Measurements from ENCODE around the gene RAB40C.

The RAB40C gene

DNA sequence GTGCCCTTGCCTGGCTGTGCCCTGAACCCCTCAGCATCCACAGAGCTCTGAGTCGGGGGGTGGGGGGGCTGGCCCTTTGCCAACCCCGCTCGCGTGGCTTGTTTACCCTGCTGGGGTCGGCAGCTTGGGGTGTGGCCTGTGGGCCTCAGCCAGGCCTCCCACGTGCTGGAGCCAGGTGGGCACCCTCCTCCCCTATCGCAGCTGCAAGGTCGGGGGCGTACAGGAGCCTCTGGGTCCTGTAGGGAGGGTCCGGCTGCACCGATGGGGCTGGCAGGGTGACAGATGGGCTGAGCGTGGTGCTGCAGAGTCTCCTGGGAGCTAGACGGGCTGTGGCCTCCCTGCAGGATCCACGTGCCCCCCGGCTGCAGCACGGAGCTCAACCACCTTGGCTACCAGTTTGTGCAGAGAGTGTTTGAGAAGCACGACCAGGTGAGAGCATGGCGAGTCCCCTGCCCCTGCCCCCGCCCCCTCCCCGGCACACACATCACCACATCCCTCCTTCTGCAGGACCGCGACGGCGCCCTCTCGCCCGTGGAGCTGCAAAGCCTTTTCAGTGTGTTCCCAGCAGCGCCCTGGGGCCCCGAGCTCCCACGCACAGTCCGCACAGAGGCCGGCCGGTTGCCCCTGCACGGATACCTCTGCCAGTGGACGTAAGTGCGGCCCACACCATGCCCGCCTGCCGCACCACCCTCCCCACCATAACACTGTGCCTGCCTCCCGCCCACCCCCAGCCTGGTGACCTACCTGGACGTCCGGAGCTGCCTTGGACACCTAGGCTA lies 81.7 kb downstream of the RAB40C start:
- DNase-seq: no peak

DNA sequence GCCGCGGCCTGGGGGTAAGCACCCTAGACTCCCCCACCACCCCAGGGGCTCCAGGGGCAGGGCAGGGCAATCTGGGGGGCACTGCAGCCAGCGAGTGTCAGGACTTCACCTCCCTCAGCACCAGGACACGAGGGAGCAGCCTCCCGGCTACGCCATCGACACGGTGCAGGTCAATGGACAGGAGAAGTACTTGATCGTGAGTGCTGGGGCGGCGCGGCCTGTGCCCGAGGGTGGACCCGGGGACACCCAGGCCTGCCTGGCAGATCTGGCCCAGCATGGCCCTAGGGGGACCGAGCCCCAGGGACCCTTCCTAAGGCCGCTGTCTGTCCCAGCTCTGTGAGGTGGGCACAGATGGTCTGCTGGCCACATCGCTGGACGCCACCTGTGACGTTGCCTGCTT lies 82.5 kb downstream of the RAB40C start:
- DNase-seq: no peak

DNA sequence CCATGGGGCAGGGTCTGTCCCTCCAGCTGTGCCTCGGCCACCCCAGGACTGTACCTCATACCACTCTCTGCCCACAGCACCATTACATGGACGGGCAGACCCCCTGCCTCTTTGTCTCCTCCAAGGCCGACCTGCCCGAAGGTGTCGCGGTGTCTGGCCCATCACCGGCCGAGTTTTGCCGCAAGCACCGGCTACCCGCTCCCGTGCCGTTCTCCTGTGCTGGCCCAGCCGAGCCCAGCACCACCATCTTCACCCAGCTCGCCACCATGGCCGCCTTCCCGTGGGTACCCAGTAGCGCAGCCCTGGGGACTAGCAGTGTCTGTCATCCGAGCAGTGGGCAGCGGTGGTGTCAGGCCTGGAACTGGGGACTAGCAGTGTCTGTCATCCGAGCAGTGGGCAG lies 83.0 kb downstream of the RAB40C start:
- no peak for DNase-seq

DNA sequence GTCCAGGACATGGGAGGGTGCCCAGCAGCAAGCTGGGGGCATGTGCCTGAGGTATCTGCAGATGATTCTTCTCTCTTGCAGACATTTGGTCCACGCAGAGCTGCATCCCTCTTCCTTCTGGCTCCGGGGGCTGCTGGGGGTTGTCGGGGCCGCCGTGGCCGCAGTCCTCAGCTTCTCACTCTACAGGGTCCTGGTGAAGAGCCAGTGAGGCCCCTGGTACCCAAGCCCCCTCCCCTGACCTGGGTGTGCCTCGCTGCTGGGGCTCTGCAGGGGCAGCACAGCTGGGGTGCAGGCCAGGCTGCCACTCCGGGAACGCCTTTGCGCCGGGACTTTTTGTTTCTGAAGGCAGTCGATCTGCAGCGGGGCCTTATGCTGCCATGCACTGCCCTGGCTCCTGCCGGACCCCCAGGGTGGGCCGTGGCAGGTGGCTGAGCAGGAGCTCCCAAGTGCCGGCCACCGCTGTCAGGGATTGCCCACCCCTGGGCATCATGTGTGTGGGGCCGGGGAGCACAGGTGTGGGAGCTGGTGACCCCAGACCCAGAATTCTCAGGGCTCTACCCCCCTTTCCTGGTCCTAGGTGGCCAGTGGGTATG lies 83.6 kb downstream of the RAB40C start:
- no peak for DNase-seq

DNA sequence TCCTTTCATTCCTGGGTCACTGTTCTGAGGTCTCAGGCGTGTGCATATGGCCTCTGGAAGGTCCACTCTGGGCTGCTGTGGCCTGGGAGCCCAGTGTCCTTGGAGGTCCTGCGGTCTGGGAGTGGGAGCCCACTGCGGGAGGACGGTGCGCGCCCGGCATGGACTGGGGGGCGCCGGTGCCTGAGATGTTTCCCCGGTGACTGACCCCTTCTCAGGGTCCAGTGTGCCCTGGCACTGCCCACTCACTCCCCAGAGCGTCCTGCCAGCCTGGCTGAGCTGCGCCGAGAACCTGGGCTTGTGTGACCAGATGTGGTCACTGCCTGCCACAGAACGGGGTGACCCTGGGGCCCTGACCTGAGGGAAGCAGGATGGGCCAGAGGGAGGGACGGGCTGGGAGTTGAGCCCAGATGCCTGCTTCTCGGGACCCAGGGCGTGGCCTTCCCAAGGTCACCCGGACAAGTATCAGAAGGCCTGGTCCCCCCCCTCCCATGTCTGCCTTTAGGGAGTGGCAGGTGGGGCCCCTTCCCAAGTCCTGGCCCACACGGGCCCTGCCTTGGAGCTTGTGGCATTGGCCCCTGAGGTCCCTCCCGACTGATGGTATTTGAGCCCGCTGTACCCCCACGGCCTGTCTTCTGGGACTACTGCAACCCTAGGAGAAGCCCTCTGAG lies 84.5 kb downstream of the RAB40C start:
- DNase-seq: no peak

DNA sequence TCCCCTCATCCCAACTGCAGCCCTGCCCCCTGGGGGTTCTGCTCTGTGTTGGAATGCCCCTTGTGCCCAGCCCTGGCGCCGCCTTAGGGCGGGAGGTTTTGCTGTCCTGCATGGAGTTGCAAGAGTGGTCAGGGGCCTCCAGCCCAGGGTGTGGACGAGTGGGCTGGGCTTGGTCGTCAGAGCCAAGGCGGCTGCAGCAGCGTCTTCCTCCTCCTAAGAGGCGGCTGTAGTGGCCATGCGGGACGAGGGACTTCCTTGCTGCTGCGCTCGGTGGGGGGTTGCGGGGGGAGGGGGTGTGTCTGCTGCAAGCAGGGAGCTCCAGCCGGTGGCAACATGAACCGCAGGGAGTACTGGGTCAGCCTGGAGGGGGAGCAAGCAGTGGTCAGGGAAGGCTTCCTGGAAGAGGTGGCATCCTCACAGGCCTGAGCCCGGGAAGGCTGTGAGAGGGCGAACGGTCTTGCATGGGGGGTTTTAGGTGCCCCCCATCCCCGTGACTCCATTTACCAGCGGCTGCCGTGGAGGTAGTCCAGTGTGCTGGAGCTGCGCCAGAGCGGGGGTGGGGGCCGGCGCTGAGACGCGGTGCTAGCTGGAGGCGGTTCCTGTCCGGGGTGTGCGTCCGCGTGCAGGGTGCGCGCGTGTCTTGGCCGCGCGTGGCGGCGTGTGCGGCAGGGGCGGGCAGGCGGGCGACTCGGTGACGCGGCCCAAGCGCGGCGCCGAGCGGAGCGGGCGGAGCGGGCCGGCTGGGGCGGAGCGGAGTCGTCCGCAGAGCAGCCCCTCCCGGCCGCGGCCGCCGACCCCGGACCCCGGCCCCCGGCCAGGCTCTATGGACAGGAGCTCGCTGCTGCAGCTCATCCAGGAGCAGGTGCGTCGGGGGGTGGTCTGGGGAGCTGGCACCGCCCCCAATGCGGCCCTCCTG lies 85.4 kb downstream of the RAB40C start, which contains the start of gene RHBDL1:
RHBDL1 (plus strand) TSS at position 704 of the 916 bp plus-strand sequence; CDS start at position 824, 120 bp downstream.
- DNase-seq: no peak

DNA sequence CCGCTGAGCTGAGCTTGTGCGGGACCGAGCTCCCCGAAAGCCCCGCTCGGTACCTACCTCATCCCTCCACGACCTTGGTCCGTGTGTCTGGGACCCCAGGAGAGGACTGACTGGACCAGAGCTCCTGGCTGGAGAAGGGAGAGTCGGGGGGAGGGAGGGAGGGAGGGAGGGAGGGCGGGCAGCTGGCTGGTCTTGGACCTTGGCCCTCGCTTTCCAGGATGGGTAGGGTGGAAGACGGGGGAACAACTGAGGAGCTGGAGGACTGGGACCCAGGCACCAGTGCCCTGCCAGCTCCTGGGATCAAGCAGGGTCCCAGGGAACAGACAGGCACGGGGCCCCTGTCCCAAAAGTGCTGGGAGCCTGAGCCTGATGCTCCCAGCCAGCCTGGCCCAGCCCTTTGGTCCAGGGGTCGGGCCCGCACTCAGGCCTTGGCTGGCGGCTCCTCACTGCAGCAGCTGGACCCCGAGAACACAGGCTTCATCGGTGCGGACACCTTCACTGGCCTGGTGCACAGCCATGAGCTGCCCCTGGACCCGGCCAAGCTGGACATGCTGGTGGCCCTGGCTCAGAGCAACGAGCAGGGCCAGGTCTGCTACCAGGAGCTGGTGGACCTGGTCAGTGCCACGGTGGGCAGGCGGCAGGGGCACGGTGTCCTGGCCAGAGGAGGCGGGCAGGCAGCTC lies 86.2 kb downstream of the RAB40C start:
- DNase-seq: no peak

DNA sequence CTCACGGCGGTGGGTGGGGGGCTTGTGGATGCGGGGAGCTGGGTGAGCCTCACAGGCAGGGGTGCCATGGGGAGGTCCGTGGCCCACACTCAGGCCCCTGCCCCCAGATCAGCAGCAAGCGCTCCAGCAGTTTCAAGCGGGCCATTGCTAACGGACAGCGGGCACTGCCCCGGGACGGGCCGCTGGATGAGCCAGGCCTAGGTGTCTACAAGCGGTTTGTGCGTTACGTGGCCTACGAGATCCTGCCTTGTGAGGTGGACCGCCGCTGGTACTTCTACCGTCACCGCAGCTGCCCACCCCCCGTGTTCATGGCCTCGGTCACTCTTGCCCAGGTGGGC lies 86.7 kb downstream of the RAB40C start:
- no peak for DNase-seq

DNA sequence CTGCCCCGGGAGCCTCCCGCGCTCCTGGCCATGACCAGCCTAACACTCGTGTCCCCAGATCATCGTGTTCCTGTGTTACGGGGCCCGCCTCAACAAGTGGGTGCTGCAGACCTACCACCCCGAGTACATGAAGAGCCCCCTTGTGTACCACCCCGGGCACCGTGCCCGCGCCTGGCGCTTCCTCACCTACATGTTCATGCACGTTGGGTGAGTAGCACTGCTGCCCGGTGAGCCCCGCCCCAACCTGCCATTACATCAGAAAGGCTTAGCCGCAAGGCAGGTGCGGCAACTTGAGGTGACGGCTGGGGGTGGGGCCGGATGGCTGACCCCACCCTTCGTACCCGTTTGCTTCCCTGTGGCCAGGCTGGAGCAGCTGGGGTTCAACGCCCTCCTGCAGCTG lies 87.0 kb downstream of the RAB40C start:
- no peak for DNase-seq

DNA sequence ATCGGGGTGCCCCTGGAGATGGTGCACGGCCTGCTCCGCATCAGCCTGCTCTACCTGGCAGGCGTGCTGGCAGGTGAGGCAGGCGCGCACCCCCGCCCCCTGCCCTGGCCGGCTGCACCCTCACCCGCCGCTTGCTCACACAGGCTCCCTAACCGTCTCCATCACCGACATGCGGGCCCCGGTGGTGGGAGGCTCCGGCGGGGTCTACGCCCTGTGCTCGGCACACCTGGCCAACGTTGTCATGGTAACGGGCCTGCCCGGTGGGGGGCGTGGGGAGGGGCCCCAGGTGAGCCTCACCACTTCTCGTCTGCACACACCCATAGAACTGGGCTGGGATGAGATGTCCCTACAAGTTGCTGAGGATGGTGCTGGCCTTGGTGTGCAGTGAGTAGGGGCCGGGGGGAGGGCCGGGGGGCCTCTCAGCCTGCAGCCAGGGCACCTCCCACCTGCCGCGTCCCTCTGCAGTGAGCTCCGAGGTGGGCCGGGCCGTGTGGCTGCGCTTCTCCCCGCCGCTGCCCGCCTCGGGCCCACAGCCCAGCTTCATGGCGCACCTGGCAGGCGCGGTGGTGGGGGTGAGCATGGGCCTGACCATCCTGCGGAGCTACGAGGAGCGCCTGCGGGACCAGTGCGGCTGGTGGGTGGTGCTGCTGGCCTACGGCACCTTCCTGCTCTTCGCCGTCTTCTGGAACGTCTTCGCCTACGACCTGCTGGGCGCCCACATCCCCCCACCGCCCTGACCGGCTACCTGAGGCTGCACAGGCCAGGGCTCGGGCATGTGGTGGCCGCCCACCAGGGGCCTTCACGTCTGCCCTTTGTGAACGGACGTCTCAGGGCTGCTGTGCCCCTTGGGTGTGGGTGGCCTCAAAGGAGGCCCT lies 87.7 kb downstream of the RAB40C start:
- DNase-seq: no peak

DNA sequence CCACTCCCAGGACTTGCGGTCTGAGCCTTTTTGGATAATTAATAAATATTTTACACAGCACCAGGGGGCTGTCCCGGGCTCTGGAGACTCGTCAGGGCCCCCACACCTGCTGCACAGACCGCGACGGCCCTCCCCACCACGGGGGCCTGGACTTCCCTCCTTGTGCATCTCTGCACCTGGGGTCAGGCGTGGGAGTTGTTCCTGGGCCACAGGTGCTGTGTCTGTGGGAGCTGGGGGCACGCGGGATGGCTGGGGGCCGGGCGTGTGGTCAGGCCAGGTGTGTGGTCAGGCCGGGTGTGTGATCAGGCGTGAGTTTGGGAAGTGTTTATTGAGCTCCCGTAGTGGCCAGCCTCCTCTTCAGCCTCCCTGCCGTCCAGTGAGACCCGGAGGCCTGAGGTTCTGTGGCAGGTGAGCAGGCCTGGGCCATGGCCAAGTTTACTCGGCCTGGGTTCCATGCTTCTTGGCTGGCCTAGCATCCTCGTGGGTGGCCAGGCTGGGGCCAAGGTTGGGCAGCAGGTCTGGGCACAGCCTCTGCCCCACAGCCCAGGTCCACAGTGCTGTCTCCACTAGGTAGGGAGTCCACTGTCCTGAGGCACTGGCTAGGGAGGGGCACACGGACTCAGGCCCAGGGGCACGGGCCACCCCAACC lies 88.5 kb downstream of the RAB40C start:
- no peak for DNase-seq
